Natural killer cell treated with Interleukin-12 subunit alpha and Interleukin-12 subunit beta and Interleukin-15 and Interleukin-18, amount 100 ng/mL, for 72 hours (primary cell): ENCODE results near the gene PRSS50. TPM values are rescaled to one million over a fixed set of nuclear protein-coding genes. Genes with fewer than 3 reads are reported as not detected.

Source experiments
- ATAC-seq, 2 donors: fragments of 150-1000 bp; cut with Tn5 transposase in 1 of 2; sonication (Bioruptor Pico), chemical (Tn5 transposase) in 1 of 2; 2 replicates each; pipeline ENCODE4 v1.10.0; 2021
- DNase-seq: peaks from one replicate; pipeline ENCODE4 v3.0.0; 2022; ENCODE audit warnings: low spot score
- H3K27ac Mint-ChIP-seq, 2 donors: 1 replicate in 1 of 2; 2 replicates in 1 of 2; pipeline ENCODE4 v1.8.0; 2022; ENCODE audit warnings: mixed read lengths in 2 of 2, mild to moderate bottlenecking in 1 of 2, moderate library complexity in 1 of 2
- H3K27me3 Mint-ChIP-seq, 2 donors: 1 replicate in 1 of 2; 2 replicates in 1 of 2; pipeline ENCODE4 v1.8.0; 2022; ENCODE audit warnings: mixed read lengths in 2 of 2
- H3K36me3 Mint-ChIP-seq: one replicate; pipeline ENCODE4 v1.8.0; 2022; ENCODE audit warnings: mixed read lengths
- H3K4me1 Mint-ChIP-seq, 2 donors: 1 replicate in 1 of 2; 2 replicates in 1 of 2; pipeline ENCODE4 v1.8.0; 2022; ENCODE audit warnings: low read depth in 2 of 2, mixed read lengths in 2 of 2, mild to moderate bottlenecking in 1 of 2
- H3K4me3 Mint-ChIP-seq: one replicate; pipeline ENCODE4 v1.8.0; 2022; ENCODE audit warnings: mixed read lengths
- H3K9me3 Mint-ChIP-seq: 2 replicates; pipeline ENCODE4 v1.8.0; 2022; ENCODE audit warnings: mixed read lengths
- total RNA-seq, 2 donors: library from RNA; stranded (reverse); gene quantifications; one replicate each; pipeline ENCODE4 v1.2.3, GENCODE V29; 2022

PRSS50 gene
- total RNA-seq, 2 donors from 2014 or later = not detected

- DNase-seq = no peak
- Mint-ChIP-seq H3K9me3 (no peaks in the 10 kb centered on the region), H3K27me3 (peaks cover 0 to 12% of the 10 kb centered on the region in 2 donors), H3K27ac (no peak overlapping the region), H3K36me3 (no peaks in the 10 kb centered on the region), H3K4me1 (no peaks in the 10 kb centered on the region), H3K4me3 (no peak overlapping the region)
- no peak for ATAC-seq
Measured at GRCh38 chr3:46716461-46717441, 918 bp downstream of the PRSS50 start.

- DNase-seq = no peak
- ATAC-seq = peak in 1 of 2 donors; percentile 3
- no peak overlapping the region for H3K4me3 Mint-ChIP-seq
- H3K9me3 Mint-ChIP-seq = no peaks in the 10 kb centered on the region
- no peak overlapping the region for H3K27ac Mint-ChIP-seq
- H3K4me1 Mint-ChIP-seq = no peaks in the 10 kb centered on the region
- H3K27me3 Mint-ChIP-seq = peaks cover 0 to 12% of the 10 kb centered on the region in 2 donors
- H3K36me3 Mint-ChIP-seq = no peaks in the 10 kb centered on the region
Measured at GRCh38 chr3:46715507-46716175, 2.0 kb downstream of the PRSS50 start.

GRCh38 chr3:46714728-46715506 is 2.8 kb downstream of the PRSS50 start:
- ATAC-seq (no peak), DNase-seq (no peak)
- Mint-ChIP-seq H3K4me3 (no peak overlapping the region), H3K27me3 (peaks cover 0 to 12% of the 10 kb centered on the region in 2 donors), H3K36me3 (no peaks in the 10 kb centered on the region), H3K27ac (no peak overlapping the region), H3K4me1 (no peaks in the 10 kb centered on the region), H3K9me3 (no peaks in the 10 kb centered on the region)

- H3K4me1 Mint-ChIP-seq = no peaks in the 10 kb centered on the region
- DNase-seq (no peak), ATAC-seq (peak in 1 of 2 donors; percentile 28)
- H3K4me3 Mint-ChIP-seq = no peak overlapping the region
- H3K9me3 Mint-ChIP-seq = no peaks in the 10 kb centered on the region
- no peak overlapping the region for H3K27ac Mint-ChIP-seq
- peaks cover 0 to 9% of the 10 kb centered on the region in 2 donors for H3K27me3 Mint-ChIP-seq
- H3K36me3 Mint-ChIP-seq = no peaks in the 10 kb centered on the region
Measured at GRCh38 chr3:46713898-46714552, 3.6 kb downstream of the PRSS50 start.

- Mint-ChIP-seq H3K4me3 (no peak overlapping the region), H3K4me1 (no peaks in the 10 kb centered on the region), H3K27me3 (peaks cover 0 to 6% of the 10 kb centered on the region in 2 donors), H3K36me3 (no peaks in the 10 kb centered on the region), H3K9me3 (no peaks in the 10 kb centered on the region), H3K27ac (no peak overlapping the region)
- ATAC-seq = no peak
- DNase-seq = no peak
Measured at GRCh38 chr3:46713050-46713897, 4.4 kb downstream of the PRSS50 start.

GRCh38 chr3:46712191-46713049 is 5.2 kb downstream of the PRSS50 start:
- no peak overlapping the region for H3K27ac Mint-ChIP-seq
- H3K4me1 Mint-ChIP-seq = no peaks in the 10 kb centered on the region
- H3K4me3 Mint-ChIP-seq = no peak overlapping the region
- DNase-seq = no peak
- ATAC-seq = no peak
- H3K36me3 Mint-ChIP-seq = no peaks in the 10 kb centered on the region
- peaks cover 0 to 2% of the 10 kb centered on the region in 2 donors for H3K27me3 Mint-ChIP-seq
- no peaks in the 10 kb centered on the region for H3K9me3 Mint-ChIP-seq

- Mint-ChIP-seq H3K4me1 (no peaks in the 10 kb centered on the region), H3K27ac (no peak overlapping the region), H3K27me3 (peaks cover 0 to 2% of the 10 kb centered on the region in 2 donors), H3K4me3 (no peak overlapping the region), H3K36me3 (no peaks in the 10 kb centered on the region), H3K9me3 (no peaks in the 10 kb centered on the region)
- DNase-seq (no peak), ATAC-seq (no peak)
Measured at GRCh38 chr3:46711760-46712159, 5.9 kb downstream of the PRSS50 start.

GRCh38 chr3:46711305-46711704 is 6.4 kb downstream of the PRSS50 start:
- DNase-seq (no peak), ATAC-seq (no peak)
- no peaks in the 10 kb centered on the region for H3K9me3 Mint-ChIP-seq
- peaks cover 0 to 2% of the 10 kb centered on the region in 2 donors for H3K27me3 Mint-ChIP-seq
- no peaks in the 10 kb centered on the region for H3K36me3 Mint-ChIP-seq
- H3K27ac Mint-ChIP-seq = no peak overlapping the region
- H3K4me1 Mint-ChIP-seq = no peaks in the 10 kb centered on the region
- no peak overlapping the region for H3K4me3 Mint-ChIP-seq

GRCh38 chr3:46710671-46711295 is 6.9 kb downstream of the PRSS50 start:
- no peaks in the 10 kb centered on the region for H3K9me3 Mint-ChIP-seq
- H3K27ac Mint-ChIP-seq = no peak overlapping the region
- no peaks in the 10 kb centered on the region for H3K36me3 Mint-ChIP-seq
- peaks cover 0 to 2% of the 10 kb centered on the region in 2 donors for H3K27me3 Mint-ChIP-seq
- no peak for ATAC-seq
- DNase-seq = no peak
- no peaks in the 10 kb centered on the region for H3K4me1 Mint-ChIP-seq
- no peak overlapping the region for H3K4me3 Mint-ChIP-seq

- H3K9me3 Mint-ChIP-seq = no peaks in the 10 kb centered on the region
- DNase-seq (no peak), ATAC-seq (no peak)
- no peaks in the 10 kb centered on the region for H3K36me3 Mint-ChIP-seq
- peaks cover 0 to 2% of the 10 kb centered on the region in 2 donors for H3K27me3 Mint-ChIP-seq
- H3K4me3 Mint-ChIP-seq = no peak overlapping the region
- H3K27ac Mint-ChIP-seq = no peak overlapping the region
- no peaks in the 10 kb centered on the region for H3K4me1 Mint-ChIP-seq
Measured at GRCh38 chr3:46710229-46710628, 7.4 kb downstream of the PRSS50 start.

GRCh38 chr3:46709721-46710120 is 7.9 kb downstream of the PRSS50 start:
- Mint-ChIP-seq H3K4me3 (no peak overlapping the region), H3K27ac (no peak overlapping the region), H3K9me3 (no peaks in the 10 kb centered on the region), H3K27me3 (peaks cover 0 to 2% of the 10 kb centered on the region in 2 donors), H3K4me1 (no peaks in the 10 kb centered on the region), H3K36me3 (no peaks in the 10 kb centered on the region)
- ATAC-seq = no peak
- DNase-seq = no peak
